Measurements from ENCODE around the gene AHRR. TPM values are rescaled to one million over a fixed set of nuclear protein-coding genes. Genes with fewer than 3 reads are reported as not detected.

The AHRR gene
- total and polyA plus RNA-seq, 9 of the 15 experiments (the other 6 are each of a cell fraction or from before 2014, with no cell fraction given): 0.06 to 1.6 (median 0.75) TPM; not detected in 1

GRCh38 chr5:346229-346935, 24.9 kb downstream of the AHRR start:
- Histone ChIP-seq H4K20me1 (replicated peaks; ENCODE audit: control insufficient read depth, insufficient read depth, low read length) (0 out of 2 replicates have a peak, but pooled peaks cover 8% of the 10 kb centered on the region), H3K36me3 (ENCODE audit: control insufficient read depth, insufficient read depth, low read length) (no peaks in the 10 kb centered on the region), H3K9me3 (replicated peaks; ENCODE audit: control insufficient read depth, insufficient read depth, low read depth, low read length) (no peaks in the 10 kb centered on the region), H2AFZ (ENCODE audit: low read depth, low read length) (no peak overlapping the region), H3K4me1 (replicated peaks in 1 of 2; ENCODE audit: control insufficient read depth in 2 of 2, insufficient read depth in 2 of 2, low read length in 2 of 2) (peaks cover 0 to 16% of the 10 kb centered on the region in 2 experiments; a peak in 2 of 5 replicates), H3K9me1 (ENCODE audit: control insufficient read depth, insufficient read depth, low read length) (no peaks in the 10 kb centered on the region), H3K4me3 (no peak overlapping the region), H3K27ac (ENCODE audit: extremely low read depth, low read depth, low read length) (no peak overlapping the region), H3K4me2 (ENCODE audit: insufficient read depth, low read length) (no peak overlapping the region), H3K9ac (ENCODE audit: insufficient read depth in 1 of 2, low read depth in 2 of 2, low read length in 2 of 2) (no peak overlapping the region), H3K79me2 (ENCODE audit: control insufficient read depth, insufficient read depth, low read length) (no peaks in the 10 kb centered on the region), H3K27me3 (ENCODE audit: control insufficient read depth in 2 of 2, insufficient read depth in 2 of 2, low read length in 2 of 2) (peaks cover 34 to 52% of the 10 kb centered on the region in 2 experiments)
- POLR2A ChIA-PET: interaction anchor here (0.6 to 0.9 kb wide), 4 partner anchors 8 to 660 kb away, joined by 3 read pairs; no protein-coding TSS in a partner anchor
- CTCF ChIA-PET (ENCODE audit: low intra/inter-chr PET ratio): no interaction called here
- peak in 1 of 4 experiments; percentile 8 for DNase-seq (ENCODE audit: extremely low read depth in 1 of 4, low spot score in 3 of 4)
- no peak for FAIRE-seq
- in situ Hi-C loops (cut with MboI): no loop called here
- BruUV-seq (replicated peaks): no TSS peak
- intact Hi-C loops (cut with micrococcal nuclease): no loop called here
- ATAC-seq: no peak
- WGBS (ENCODE audit: insufficient coverage, low coverage, missing lambda C conversion rate): 10% methylated on average over 21 of the region's 24 CpGs
- TF ChIP-seq ZNF592 (IDR thresholded peaks at IDR 0.05): no peak
- peak; percentile 56 for TF ChIP-seq CREBBP (IDR thresholded peaks at IDR 0.05; ENCODE audit: low read depth, low read length)
